GM18909 (cell line): ENCODE measurements around the gene ARFIP1.
"Not testable (repeated sequence)": the region's sequence is repeated elsewhere in the genome, so short reads cannot be mapped to it uniquely, and the experiment has no call there.

Experiments used
- ATAC-seq: cut with Tn5 transposase; IDR thresholded peaks from one replicate; pipeline ENCODE4 v1.9.1; 2021; ENCODE audit warnings: mild to moderate bottlenecking; ENCODE audit not compliant: unreplicated experiment, poor library complexity

The ARFIP1 gene

DNA sequence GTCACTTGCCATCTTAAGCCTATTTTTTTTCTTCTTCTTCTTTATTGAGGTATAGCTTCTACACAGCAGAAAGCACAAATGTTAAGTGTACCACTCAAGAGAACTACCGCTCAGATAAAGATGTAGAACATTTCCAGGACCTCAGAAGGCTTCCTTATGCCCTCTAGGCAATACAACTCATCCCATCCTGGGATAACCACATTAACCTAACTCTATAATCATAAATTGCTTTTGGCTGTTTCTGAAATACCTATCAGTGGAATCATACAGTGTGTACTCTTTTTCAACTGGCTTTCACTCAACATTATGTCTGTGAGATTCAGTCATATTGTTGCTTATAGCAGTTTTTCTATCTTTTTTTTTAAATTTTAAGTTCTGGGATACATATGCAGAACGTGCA lies 51.7 kb downstream of the ARFIP1 start:
- no peak for ATAC-seq

DNA sequence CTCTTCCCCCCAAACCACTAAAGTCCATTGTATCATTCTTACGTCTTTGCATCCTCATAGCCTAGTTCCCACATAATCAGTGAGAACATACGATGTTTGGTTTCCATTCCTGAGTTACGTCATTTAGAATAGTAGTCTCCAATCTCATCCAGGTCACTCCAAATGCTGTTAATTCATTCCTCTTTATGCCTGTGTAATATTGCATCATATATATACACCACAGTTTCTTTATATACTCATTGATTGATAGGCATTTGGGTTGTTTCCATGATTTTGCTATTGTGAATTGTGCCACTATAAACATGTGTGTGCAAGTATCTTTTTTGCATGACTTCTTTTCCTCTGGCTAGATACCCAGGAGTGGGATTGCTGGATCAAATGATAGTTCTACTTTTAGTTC lies 57.2 kb downstream of the ARFIP1 start:
- ATAC-seq = no peak

DNA sequence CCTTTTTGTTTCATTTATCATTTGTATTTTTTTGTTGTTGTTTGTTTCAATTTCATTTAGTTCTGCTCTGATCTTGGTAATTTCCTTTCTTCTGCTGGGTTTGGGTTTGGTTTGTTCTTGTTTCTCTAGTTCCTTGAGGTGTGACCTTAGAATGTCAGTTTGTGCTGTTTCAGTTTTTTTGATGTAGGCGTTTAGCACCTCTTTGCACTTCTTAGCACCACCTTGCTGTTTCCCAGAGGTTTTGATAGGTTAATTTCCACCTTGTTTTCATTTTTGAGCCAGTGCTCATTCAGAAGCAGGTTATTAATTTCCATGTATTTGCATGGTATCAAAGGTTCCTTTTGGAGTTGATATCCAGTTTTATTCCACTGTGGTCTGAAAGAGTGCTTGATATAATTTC lies 60.0 kb downstream of the ARFIP1 start:
- not testable (repeated sequence) for ATAC-seq

DNA sequence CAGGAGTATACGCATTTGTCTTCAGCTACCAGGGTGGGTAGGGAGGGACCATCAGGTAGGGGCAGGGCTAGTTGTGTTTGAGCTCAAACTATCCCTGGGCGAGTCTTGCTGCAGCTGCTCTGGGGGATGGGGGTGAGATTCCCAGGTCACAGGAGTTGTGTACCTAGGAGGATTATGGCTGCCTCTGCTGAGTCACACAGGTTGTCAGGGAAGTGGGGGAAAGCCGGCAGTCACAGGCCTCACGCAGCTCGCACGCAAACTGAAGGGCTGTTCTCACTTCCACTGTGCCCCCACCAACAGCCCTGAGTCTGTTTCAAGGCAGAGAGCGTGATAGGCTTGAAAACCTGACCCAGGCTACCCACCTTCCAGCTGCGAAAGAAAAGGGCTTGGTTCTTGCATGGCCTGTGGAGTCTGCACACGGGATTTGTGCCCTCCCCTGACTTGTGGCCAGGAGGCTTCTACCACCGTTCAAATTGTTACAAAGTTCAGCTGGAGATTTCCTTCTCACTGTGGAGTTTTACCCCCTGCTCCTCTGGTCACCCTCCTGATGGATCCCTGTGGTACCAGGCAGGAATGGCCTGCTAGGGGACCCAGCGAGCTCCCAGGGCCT lies 63.8 kb downstream of the ARFIP1 start:
- ATAC-seq = no peak

DNA sequence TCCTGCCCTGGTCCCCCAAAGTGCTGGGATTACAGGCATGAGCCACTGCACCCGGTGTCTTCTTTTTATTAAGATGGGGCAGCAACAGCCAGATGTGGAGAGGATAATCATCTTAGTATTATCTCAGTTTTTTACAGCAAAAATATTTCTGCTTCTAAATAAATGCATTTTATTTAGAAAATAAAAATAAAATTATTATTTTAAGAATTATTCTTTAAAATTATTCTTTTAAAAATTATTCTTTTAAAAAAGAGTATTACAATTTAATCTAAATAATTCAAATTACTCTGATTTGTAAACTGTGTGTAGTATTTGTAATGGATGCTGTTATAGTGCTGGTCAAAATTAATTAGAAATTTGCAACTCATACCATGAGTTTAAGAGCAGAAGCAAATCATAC lies 67.6 kb downstream of the ARFIP1 start:
- ATAC-seq = no peak

DNA sequence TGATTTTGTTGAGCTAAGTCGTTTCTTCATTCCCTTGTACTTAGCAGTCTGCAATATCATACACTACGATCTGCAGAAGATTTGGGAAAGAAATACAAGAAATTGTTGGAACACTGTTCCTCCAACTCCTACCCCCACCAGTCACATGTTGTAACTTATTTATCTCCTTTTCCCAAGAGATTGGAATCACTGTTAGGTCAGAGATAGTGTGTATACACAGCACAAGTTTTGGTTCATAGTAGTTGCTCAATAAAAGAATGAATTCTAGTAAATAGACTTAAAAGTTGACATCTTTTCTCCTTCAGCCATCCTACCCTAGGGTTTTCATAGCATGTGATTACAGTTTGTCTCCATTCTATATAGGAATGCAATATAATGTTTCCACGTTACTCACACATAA lies 68.8 kb downstream of the ARFIP1 start:
- ATAC-seq = no peak

DNA sequence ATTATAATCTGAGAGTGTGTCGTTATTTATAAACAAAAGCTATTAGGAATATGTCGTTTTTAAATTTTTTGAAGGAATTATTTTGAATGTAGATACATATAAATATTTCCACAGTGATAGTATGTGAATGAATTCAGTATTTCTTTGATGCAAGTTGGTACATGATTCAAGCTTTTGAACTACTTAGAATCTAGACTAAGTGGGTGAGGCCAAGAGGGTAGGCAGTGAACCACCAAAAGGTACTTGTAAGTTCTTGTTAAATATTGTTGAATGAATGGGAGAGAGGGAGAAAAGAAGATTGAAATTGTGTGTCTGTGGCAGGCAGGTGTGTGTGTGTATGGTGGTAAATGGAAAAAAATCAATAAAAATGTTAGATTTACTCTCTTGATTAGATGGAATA lies 69.6 kb downstream of the ARFIP1 start:
- no peak for ATAC-seq

DNA sequence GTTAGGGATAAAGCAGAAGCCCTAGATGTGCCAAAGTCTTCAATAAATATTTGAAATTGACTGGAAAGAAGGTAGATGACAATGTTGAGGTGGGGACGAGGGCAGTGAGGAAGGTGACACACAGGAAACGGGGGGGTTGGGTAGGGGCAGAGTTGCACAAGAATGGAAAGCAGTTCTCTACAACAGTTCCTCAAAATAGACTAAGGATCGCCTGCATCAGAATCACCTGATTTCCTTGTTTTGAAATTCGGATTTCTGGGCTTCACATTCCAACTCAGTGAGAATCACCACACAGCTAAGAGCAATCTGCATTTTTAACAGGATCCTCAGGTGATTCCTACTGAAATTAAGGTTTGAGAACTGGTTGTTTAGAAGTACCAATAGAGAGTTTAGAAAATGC lies 70.6 kb downstream of the ARFIP1 start:
- ATAC-seq = no peak

DNA sequence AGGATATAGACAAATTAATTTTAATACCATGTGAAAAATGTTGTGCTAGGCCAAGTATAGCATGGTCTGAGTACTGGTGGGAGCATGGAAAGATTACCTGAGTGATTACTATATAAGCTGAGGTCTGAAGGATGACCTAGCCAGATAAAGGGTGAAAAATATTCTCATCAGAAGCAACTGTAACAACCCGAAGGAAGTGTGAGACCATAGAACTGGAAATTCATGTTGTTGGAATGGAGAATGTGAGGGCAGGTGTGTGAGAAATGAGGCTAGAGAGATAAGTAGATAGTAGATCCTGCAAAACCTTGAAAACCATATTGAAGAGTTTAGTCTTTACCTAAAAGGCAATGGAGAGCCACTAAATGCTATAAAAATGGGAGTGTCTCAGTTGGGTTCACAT lies 71.5 kb downstream of the ARFIP1 start:
- no peak for ATAC-seq

DNA sequence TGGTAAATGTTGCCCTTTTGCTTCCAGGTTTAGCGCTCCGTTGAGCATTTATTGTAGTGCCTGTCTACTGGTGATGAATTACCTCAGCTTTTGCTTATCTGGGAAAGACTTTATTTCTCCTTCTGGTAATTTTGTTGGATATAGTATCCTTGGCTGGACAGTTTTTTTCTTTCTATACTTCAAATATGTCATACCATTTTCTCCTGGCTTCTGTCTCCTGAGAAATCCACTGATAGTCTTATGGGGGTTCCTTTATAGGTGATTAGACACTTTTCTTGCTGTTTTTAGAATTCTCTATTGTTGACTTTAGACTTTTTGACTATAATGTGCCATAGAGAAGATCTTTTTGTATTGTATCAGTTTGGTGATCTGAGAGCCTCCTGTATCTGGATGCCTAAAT lies 73.5 kb downstream of the ARFIP1 start:
- ATAC-seq = no peak

DNA sequence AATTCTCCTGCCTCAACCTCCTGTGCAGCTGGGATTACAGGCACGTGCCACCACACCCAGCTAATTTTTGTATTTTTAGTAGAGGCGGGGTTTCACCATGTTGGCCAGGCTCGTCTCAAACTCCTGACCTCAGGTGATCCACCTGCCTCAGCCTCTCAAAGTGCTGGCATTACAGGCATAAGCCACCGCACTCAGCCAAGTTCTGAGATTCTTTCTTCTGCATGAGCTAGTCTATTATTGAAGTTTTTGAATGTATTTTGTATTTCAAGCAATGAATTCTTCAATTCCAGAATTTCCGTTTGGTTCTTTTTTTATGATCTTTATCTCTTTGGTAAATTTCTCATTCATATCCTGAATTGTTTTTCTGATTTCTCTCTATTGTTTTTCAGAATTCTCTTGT lies 74.3 kb downstream of the ARFIP1 start:
- ATAC-seq = not testable (repeated sequence)

DNA sequence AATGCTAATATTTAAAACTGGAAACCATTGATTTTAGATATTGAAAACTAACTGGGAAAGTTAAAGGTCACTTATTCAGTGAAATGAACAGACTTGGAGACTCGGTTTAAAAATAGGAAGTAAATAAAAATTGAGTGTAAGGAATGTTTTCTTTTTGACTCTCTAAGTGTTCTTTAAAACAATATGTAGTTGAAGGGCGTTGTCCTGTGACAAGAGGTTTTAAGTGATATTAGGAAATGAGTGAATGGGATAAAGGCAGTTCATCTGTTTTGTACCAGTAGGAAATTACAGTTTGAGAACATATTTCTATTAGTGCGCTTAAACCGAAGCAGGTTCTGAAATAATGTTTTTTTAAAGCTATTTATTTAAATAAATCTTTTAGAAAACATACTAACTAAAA lies 77.2 kb downstream of the ARFIP1 start:
- ATAC-seq = no peak

DNA sequence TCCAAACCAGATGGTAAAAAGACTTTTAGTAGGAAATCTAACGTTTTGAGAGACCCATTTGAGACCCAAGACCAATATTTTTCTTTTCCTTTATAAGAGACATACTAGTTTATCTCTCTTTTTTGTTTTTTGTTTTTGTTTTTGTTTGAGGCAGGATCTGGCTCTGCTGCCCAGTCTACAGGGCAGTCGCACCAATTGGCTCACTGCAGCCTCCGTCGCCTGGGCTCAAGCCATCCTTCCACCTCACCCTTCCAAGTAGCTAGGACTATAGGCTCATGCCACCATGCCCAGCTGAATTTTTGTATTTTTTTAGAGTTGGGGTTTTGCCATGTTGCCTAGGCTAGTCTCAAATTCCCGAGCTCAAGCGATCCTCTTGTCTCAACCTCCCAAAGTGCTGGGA lies 79.2 kb downstream of the ARFIP1 start:
- no peak for ATAC-seq

DNA sequence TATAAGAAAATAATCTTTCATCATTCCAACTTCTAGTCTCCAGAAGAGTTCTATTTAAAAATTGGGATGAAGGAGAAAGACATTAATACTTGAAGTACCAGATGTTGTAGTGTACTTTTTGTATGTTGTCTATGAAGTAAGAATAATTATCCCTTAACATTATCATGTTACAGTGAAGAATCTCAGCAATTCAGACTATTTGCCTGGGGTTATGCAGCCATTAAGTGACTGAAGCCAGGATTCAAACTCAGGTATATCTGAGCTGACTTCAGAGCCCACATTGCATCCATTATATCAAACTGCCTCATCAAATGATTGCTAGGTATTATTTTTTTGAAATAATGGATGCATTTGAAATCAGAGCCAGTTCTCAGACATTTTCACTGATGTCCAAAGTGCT lies 80.3 kb downstream of the ARFIP1 start:
- ATAC-seq = no peak

DNA sequence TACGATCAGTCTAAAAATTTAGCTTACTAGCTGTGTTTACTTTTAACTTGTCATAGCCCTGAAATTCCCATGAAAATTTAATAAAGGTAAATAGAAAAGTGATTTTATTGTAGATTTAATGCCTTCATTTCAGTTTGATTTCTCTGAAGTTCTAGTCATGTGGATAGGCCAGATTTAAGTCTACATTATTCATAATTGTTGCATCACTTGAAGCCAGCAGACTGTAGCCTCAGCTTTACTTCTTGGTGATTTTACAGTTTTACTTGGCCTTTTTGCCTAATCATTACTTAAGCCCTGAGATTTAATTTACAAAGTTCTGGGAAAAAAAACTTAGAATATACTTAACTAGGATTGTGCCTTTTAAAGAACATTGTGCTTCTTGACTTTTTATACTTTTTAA lies 82.9 kb downstream of the ARFIP1 start:
- ATAC-seq = no peak

DNA sequence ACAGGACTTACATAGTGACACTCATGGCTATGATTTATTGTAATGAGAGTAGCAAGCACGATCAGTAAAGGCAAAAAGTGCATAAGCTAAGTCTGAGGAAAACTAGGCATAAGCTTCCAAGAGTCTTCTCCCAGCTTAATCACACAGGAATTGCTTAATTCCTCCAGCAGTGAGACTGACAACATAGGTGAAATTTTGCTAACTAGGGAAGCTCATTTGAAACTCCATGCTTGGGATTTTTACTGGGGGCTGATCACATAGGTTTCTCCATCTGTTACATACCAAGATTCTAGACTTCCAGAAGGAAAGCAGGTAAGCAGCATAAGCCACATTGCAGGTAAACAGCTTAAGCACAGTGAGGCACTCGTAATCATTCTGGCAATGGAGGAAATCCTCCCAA lies 84.6 kb downstream of the ARFIP1 start:
- no peak for ATAC-seq

DNA sequence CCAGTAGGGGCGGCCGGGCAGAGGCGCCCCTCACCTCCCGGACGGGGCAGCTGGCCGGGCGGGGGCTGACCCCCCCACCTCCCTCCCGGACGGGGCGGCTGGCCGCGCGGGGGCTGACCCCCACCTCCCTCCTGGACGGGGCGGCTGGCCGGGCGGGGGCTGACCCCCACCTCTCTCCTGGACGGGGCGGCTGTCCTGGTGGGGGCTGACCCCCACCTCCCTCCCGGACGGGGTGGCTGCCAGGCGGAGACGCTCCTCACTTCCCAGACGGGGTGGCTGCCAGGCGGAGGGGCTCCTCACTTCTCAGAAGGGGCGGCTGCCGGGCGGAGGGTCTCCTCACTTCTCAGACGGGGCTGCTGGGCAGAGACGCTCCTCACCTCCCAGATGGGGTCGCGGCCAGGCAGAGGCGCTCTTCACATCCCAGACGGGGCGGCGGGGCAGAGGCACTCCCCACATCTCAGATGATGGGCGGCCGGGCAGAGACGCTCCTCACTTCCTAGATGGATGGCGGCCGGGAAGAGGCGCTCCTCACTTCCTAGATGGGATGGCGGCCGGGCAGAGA lies 86.8 kb downstream of the ARFIP1 start:
- ATAC-seq = not testable (repeated sequence)

DNA sequence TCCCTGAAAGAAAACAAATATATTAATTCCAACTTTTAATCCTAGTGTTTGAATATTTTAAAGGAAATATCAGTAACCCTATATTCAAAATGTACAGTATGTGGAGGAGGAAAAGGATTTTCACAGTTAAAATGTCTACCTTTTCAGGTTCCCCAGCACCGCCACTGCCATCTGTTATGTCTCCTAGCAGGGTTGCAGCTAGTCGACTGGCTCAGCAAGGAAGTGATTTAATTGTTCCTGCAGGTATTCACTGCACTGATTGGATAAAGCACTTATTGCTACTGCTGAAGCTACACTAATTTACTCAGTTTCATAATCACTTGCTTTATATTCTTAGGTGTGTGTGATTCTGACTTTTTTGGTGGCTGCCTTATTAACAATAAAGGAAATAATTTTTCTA lies 90.9 kb downstream of the ARFIP1 start:
- ATAC-seq = no peak

DNA sequence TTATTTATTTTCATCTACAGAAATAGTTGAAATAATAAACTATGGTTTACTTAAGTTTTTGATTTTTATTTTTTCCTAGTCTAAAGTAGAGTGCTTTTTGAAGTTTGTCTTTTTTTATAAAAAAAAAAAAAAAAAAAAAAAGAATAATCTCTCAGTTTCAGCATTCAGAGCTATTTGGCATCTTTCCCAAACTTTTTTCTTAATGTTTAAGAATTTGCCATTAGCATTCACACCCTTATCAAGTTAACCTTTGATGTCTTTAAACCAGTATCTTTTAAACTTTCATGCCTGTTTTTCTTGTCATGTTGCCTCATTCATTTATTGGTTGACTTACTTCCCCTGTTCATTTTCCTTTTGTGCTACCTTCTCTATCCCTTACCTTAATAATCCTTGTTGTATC lies 95.5 kb downstream of the ARFIP1 start:
- ATAC-seq = no peak

DNA sequence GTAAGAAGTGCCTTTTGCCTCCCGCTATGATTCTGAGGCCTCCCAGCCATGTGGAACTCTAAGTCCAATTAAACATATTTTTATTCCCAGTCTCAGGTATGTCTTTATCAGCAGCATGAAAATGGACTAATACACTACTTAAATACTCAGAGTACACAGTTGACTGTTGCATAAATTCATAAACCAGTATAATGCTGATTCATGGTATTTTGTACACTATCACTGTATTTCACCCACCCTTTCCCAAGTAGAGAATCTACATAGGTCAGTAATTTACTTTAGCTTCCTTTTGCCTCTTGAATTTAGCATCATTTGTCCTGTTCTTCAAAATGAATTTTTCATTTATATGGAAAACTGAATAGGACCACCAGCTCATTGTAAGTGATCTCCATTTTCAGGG lies 98.1 kb downstream of the ARFIP1 start:
- ATAC-seq = no peak

DNA sequence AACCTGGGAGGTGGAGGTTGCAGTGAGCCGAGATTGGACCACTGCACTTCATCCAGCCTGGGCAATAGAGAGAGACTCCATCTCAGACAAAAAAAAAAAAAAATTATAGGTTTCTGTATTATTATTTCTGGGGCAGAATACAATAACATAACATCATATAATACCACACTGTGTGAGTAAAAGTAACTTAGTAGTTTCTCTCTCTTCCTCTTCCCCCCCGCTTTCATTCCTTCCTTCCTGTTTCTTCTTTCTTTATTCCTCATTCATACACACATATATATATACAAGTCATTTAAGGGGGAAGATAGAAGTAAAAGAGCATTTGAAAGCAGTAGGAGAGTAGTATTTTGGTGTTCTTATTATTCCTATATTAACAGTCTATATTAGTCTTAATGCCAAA lies 100.5 kb downstream of the ARFIP1 start:
- no peak for ATAC-seq

DNA sequence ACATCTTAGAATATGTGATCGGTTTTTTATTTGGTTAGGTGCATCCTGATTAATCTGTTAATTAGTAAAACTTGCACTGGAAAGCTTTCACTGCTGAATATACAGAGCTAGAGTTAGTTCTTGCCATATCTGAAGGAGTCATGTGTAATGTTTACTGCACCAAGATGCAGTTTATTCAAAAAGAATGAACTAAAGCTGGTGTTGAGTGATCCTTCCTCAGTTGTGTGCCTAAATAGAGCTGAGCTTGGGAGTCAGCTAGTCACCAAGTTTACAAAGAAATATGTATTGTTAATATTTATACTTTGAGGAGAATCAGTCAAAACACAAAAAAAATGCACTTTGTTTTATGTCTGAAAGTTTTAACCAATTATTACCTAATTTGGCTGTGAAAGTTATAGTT lies 102.2 kb downstream of the ARFIP1 start:
- ATAC-seq = no peak

DNA sequence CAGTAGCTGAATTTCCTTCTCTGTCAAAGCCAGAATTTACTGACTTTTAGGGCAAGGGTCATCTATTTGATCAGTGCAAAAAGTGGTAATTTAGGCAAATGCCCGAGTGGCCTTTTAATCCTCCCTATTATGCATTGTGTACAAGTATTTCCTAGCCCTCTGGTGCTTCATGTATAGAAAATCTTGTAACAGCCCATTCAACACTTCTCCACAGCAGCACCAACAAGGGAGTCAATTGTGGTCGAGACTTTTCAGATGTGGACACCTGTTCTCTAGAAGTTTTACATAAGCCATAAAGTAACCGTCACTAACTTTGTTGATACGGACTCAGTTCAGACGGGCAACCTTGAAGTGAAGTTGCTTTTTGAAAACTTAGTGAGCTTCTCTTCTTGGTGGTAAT lies 105.4 kb downstream of the ARFIP1 start:
- no peak for ATAC-seq
